Activated CD8-positive, alpha-beta memory T cell treated with anti-CD3 and anti-CD28 coated beads for 36 hours (primary cell): ENCODE results near the gene ORM2. TPM values are rescaled to one million over a fixed set of nuclear protein-coding genes. Genes with fewer than 3 reads are reported as not detected.
"Not testable (repeated sequence)": the region's sequence is repeated elsewhere in the genome, so short reads cannot be mapped to it uniquely, and the experiment has no call there.

ENCODE experiments used
- CTCF ChIA-PET: fragments of 350-600 bp; sonication (Branson Sonifier 250); formaldehyde crosslinking; loops from one replicate; lab custom pipeline; 2021; ENCODE audit warnings: antibody characterized with exemption; lab: Charles Lee
- POLR2A ChIA-PET: fragments of 350-600 bp; sonication (Branson Sonifier 250); formaldehyde crosslinking; loops from one replicate; lab custom pipeline; 2021; ENCODE audit warnings: antibody characterized with exemption; lab: Charles Lee
- total RNA-seq, 2 experiments: library from RNA; stranded (reverse); gene quantifications; one replicate each; pipeline ENCODE4 v1.2.3, GENCODE V29; 2021

Gene ORM2
- total RNA-seq: not detected

DNA sequence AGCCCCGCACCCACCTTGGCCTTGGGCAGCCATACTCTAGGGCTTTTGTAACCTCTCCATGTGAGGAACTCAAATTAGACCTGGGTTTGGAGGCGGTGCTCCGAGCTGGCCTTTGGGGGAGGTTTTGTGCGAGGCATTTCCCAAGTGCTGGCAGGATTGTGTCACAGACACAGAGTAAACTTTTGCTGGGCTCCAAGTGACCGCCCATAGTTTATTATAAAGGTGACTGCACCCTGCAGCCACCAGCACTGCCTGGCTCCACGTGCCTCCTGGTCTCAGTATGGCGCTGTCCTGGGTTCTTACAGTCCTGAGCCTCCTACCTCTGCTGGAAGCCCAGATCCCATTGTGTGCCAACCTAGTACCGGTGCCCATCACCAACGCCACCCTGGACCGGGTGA is at the start of gene ORM2:
Gene ORM2 (plus strand): TSS at position 245 of the 398 bp plus-strand sequence. CDS start 36 bp downstream, at position 281.
- POLR2A ChIA-PET, CTCF ChIA-PET: not testable (repeated sequence)

DNA sequence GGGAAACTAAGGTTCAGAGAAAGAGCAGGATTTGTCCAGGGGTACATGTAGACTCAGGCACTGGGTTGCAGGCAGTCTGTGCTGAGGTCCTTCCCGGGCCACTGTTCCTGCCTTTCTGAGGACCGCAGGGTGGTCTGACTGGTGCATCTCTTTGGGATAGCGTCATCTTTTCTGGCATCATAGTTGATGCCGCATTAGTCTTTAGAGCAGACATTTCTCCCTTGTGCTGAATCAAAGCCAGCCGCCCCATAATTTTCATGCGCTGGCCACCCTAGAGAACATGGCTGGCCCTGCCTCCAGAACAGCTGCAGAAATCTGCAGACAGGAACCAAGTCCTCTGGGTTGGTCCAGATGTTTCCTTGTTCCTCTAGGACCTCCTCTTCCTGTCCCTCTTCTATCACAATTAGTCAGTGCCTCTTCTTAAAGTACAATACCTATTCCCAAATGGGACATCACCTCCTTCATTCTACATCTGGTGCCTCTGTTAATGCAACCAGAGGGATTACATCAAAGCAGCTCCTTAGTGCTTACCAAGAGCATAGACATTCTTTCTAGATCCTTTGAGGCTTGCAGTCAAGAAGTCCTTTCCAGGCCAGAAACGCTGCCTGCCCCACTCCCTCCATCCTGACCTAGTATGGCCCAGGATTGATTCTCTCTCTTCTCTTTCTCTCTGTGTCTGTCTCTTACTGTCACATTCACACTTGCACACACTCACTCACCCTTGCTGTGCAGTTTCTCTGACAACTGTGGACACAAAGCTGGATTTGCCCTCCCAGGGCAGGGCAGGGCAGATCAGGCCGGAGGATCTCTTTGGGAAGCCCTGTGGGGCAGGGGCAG is 48.8 kb upstream of the ORM2 start:
- ChIA-PET POLR2A (no interaction called here), CTCF (interaction anchor here (1.2 kb wide), 1 partner anchor 10 kb away, joined by 4 read pairs; no protein-coding TSS in a partner anchor)

DNA sequence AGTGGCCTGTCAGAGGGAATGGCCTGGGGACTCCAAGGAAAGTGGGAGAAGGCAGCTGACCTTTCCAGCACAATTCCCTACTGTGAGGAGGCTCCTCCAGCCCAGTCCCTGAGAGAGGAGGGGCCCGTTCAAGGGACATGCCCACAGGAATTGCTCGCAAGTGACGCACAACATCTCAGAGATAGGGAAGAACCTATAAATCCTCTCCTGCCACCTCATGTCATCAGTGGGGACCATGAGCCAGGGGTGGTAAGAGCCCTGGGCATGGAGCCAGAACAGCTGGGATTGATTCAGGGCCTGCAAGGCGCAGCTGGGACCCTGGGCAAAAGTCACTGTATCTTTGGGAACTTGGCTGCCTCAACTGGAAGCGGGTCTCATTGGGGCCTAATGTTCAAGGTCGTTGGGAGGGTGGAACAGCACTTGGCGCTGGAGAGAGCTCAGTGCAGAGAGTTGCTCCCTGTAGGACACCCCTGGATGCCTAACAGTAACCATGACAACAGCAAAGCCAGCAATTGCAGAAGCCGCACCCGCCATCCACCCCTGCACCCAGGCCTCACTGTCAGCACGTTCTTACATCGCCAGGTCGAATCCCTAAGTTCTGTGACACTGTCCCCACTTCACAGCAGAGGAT is 48.1 kb upstream of the ORM2 start:
- CTCF ChIA-PET: interaction anchor here (1.2 kb wide), 1 partner anchor 9 kb away, joined by 4 read pairs; no protein-coding TSS in a partner anchor
- POLR2A ChIA-PET: no interaction called here

DNA sequence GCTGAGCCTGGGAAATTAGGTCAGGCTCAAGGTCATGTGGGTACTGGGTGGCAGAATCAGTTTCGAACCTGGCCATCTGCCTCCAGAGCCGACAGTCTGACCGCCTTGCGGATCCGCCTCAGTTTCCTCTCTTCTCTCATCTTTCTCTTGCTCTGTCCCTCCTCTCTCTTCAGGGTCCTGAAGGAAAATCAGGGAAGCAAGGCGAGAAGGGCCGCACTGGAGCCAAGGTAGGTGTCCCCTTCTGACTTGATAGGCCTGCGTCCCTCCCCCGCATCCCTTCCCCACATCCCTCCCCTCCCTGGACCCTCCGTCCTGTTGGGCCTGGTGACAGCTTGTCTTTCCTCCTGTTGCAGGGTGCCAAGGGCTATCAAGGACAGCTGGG is 47.6 kb upstream of the ORM2 start:
- ChIA-PET POLR2A (no interaction called here), CTCF (interaction anchor here (1.2 kb wide), 1 partner anchor 9 kb away, joined by 4 read pairs; no protein-coding TSS in a partner anchor)

DNA sequence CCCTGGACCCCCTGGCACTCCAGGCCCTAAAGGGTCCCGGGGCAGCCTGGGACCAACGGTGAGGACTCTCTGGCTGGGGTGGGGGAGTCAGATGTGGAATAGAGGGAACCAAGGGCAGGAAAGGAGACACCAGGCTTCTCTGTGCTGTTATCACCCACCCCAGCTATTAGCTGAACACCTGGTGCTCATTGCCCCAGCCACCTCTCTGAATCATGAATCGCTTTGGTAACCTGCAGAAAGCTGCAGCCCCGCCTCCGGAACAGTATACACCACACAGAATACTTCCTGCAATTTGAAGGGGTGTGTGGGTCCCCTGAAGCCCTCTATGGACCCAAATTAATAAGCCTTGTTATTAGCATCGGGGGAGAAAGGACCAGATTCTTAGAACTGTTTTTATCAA is 47.2 kb upstream of the ORM2 start:
- ChIA-PET CTCF (no interaction called here), POLR2A (no interaction called here)

DNA sequence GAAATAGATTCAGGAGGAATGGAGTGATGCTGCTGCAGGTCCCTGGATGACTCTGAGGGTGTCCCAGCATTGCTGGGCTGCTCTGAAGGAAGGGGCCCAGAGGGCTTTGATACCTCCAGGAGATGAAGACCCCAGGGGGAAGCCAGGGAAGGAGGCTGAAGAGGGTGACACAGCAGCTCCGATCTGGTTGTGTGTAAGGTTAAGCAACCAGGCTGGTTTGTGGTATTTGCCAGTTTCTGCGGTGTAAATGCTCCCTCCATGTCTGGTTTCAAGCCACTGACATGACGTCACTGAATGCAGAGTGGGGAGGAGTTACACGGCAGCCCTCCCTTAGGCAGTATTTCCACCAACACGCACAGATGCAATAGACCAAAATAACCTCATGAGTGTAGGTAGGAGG is 46.7 kb upstream of the ORM2 start:
- CTCF ChIA-PET: no interaction called here
- POLR2A ChIA-PET: no interaction called here

DNA sequence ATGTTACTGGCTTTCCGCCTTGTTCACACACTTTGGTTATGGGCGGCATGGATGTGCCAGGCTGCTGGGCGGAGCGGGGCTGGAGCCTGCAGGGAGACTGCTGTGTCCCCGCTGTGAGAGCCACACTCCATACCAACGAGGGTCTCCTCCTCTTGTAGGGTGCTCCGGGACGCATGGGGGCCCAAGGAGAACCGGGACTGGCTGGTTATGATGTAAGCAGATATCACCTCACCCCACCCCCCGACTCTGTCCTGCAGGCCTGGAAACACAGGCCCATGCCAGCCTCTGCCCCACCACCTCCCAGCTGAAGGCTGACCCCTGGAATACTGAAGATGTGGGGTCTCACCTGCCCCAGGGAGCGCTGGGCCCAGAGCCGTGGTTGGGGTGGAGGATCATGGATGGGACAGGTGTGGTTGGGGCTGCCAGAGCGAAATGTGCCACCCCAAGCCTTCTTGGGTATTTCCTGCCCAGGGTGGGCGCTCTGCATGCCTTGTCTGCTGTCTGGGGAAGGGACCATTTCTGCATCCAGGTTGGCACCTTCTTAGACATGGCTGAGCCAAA is 46.0 kb upstream of the ORM2 start:
- CTCF ChIA-PET: no interaction called here
- POLR2A ChIA-PET: no interaction called here

DNA sequence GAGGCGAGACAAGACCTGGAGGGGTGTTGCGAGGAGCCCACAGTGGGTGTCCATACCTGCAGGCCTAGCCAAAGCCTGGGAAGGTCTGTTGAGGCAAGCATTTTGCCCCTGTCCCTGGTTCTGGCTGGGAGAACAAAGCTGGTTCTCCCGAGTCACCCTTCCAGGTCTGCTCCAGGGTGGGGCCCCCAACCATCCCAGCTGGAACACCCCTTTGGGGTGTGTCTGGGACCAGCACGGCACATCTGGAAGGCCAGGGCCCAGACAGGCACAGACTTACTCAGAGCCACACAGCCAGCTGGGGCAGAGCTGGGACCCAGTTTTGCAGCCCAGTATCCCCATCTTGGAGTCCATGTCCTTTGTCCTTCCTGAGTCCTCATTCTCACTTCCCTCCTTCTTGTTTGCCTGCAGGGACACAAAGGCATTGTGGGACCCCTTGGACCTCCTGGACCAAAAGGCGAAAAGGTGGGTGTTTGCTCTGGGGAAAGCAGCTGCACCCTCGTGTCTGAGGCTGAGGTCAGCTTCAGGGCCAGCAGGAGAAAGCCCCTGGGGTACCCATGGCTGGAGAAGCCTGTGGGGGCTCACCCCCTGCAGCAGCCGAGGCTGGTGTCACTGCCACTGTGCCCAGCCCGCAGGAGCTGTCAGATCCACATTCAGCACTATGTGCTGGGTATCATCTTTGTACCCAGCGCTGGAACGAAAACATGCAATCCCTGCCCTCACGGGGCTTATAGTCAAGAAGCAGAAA is 45.2 kb upstream of the ORM2 start:
- ChIA-PET CTCF (interaction anchor here (0.6 kb wide), 1 partner anchor 9 kb away, joined by 4 read pairs; no protein-coding TSS in a partner anchor), POLR2A (no interaction called here)

DNA sequence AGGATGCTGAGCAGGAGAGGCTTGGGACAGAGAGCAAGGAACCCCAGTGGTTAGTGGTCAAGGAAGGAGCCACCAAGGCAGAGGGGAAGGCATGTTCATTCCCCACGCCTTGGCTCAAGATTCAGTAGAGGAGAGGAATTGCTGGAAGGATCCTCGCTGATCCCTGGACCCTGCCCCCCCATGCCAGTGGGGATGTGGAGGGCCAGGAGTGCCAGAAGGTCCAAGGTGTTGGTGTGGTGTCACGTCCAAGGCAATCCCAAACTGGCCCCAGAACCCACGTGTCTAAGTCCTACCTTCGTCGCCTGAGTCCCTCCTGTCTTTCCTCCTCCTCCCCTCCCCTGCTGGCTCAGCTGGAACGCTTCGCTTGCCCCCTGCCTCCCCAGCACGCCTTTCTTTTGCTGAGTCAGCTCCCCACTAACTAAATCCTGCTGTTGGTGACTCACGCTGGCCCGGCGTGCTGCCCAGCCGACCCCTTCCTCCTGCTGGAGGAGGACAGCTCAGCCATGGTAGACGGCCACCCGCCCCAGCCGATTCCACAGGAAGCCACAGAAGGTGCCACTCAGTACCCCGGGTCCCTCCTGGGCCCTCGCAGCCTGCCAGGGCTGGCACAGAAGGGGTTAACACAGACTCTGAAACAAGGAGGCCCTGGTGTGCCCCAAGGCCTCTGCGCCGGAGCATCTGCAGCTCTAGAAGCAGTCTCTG is 44.4 kb upstream of the ORM2 start:
- CTCF ChIA-PET: interaction anchor here (0.6 kb wide), 1 partner anchor 61 kb away, joined by 3 read pairs; no protein-coding TSS in a partner anchor
- POLR2A ChIA-PET: no interaction called here

DNA sequence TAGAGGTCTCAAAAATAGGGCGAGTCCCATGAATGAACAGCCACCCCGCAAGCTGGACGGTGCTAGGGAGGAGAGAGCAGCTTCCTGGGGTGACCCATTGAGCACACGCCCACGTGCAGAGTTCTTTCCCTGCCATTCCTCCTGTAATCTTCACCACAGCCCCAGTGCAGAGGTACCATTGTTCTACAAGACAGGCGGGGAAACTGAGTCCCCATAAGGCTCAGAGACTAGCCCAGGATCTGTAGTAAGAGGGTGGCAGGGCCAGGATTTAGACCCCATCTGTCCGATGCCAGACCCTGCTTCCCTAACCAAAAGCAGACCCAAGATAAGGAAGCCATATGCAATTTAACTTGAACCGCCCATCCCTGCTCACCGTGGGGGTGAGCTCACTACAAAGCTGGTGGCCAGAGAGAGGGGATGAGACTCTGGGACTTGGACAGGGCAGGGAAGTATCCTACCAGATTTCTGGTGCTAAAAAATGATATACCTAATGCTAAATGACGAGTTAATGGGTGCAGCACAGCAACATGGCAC is 43.5 kb upstream of the ORM2 start:
- ChIA-PET CTCF (interaction anchor here (1.4 kb wide), 1 partner anchor 204 kb away, joined by 3 read pairs; no protein-coding TSS in a partner anchor), POLR2A (no interaction called here)

DNA sequence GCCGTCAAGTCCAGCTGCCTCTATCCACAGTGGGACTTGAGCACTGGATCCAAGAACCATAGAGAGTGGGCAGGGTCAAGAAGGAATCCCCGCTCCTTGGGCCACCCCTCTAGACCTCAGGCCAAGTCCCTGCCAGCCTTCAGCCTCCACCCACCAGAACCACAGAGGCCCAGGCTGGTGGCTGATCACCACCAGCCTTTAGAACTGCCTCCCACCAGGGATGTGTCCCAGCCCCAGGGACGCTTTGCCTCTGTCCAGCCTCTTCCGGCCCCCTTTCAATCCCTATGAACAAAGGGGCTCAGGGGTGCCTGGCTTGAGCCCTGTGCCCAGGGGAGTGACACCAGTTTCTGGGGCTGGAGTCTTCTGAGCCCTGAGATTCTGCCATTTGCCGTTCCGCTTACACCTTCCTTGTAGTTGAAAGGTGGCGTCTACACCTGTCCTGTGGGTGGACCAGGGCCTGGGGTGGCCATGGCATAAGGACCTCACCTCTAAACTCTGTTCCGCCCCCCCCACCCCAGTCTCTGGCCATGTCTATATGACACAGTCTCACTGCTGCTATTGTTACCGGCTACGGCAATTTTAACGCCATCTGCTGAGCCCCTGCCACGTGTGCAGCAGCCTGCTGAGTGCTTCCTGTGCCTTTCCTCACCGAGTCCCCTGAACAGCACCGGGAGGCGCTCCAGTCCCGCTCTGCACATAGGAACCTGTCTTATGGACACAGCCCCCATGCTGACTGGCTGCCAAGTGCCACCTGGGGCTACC is 42.5 kb upstream of the ORM2 start:
- ChIA-PET CTCF (interaction anchor here (1.4 kb wide), 2 partner anchors 205 kb away, joined by 3 read pairs; no protein-coding TSS in a partner anchor), POLR2A (no interaction called here)

DNA sequence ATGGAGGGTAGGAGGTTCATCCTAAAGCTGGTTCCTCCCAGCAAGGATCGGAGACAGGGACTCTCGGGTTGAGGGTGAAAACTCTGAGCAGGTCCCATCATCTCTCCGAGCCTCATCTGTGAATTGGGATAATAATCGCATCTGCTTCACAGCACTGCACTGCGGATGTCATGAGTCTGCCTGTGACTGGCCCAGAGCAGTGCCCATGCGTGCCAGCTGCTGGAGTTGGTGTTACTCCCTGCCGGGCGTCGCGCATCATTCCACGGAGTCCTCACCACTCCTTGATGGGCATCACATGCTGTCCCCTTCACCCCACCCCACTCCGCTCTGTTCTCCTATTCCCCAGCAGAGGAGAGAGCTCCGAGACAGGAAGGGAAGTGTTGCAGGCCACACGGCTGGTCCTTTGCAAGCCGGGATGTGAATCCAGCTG is 41.9 kb upstream of the ORM2 start:
- CTCF ChIA-PET: interaction anchor here (0.5 to 1.4 kb wide), 2 partner anchors 205 to 1494 kb away, joined by 3 to 4 read pairs; no protein-coding TSS in a partner anchor
- POLR2A ChIA-PET: no interaction called here

DNA sequence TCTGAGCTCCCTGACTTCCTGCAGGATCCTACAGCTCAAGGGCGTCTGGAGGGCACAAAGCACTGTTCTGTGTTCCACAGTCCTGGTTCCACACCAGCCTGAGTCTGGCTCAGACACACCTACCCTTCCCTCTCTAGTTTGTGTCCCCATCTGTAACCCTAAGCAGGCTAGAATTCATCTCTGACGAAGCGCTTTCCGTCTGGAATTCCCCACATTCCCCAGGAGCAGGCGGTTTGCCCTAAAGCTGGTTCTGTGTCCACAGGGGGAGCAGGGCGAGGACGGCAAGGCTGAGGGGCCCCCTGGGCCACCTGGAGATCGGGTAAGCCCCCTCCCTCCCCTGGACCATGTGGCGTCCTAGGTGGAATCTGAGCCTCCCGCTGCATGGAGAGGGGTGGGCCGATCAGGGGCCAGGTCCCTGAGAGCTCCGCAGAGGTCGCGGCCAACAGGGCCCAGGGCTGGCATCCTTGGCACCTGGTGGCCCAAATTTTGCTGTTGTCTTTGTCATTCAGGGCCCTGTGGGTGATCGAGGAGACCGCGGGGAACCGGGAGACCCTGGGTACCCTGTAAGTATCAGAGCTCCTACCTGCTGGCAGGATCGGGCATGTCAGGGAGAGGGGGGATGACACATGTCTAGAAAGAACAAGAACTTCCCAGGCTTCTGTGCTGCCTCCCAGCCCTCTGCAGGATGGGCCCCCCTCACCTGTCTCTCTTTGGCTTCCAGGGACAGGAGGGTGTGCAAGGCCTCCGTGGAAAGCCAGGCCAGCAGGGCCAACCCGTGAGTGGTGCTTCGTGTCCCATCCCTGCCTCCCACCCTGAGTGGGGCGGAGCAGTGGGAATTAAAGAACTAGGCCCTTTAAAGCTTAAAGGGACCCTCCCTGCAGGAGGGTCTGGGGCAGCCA is 41.2 kb upstream of the ORM2 start:
- CTCF ChIA-PET: interaction anchor here (0.5 to 1.4 kb wide), 2 partner anchors 206 to 1495 kb away, joined by 3 to 4 read pairs; no protein-coding TSS in a partner anchor

DNA sequence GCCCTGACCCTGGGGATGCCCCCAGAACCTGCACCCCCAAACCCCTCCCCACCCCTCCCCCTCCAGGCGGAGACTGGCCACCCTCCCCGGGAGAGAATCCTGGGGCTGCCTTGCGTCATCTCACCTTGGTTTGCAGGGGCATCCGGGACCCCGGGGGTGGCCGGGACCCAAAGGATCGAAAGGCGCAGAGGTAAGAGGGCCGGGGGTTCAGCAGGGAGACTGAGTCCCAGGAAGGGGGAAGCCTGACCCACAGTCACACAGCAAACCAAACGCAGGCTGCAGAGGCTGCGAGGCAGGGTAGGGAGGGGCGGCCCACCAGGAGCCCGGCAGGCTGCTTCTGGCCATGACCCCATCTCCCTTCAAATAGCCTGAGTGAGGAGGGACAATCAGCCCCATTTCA is 40.6 kb upstream of the ORM2 start:
- POLR2A ChIA-PET: no interaction called here
- CTCF ChIA-PET: interaction anchor here (1.4 kb wide), 1 partner anchor 207 kb away, joined by 3 read pairs; no protein-coding TSS in a partner anchor

More for the DNA sequence above, 41.2 kb upstream of the ORM2 start:
- POLR2A ChIA-PET: no interaction called here

DNA sequence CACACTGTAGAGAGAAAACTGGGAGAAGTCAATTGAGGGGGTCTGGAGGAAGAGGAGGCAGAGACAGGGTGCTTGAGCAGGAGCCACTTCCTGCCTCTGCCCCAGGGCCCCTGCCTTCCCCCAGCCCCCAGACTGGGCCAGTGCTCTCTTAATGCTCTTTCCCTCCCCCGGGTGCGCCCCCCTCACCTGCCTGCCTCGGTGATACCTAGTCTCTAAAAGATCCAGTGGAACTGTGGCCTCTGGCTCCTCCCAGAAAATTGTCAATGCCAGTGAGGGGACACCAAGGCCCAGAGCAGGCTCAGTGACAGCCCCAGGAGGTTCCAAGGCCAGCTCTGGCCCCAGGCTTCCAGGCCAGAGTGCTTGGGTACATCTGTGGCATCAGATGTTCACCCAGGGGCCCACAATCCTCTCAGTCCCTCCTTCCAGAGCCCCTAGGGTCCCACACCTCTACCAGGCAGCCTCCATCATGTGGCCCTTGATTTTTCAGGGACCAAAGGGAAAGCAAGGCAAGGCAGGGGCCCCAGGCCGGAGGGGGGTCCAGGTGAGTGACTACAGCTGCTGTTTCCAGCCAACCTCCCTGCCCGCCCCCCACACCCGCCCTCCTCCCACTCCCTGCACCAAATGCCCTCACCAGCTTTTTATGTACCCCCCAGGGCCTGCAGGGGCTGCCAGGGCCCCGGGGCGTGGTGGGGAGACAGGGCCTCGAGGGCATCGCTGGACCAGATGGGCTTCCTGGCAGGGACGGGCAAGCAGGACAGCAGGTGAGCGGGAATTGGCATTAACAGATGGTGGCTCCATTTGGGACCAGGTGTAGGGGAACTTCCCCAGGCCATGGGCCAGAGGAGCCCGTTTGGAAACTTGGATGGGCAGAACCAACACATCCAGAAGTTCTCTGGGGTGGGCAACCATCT is 39.8 kb upstream of the ORM2 start:
- POLR2A ChIA-PET: no interaction called here
- CTCF ChIA-PET: interaction anchor here (1.0 to 2.7 kb wide), 7 partner anchors 15 to 182 kb away, joined by 4 to 26 read pairs (median 9); partner anchors contain the start of gene COL27A1
